H1 (cell line): ENCODE data around the gene CBR4. TPM values are rescaled to one million over a fixed set of nuclear protein-coding genes. Genes with fewer than 3 reads are reported as not detected.

Experiments
- CTCF ChIA-PET: fragments of 300-600 bp; sonication (Branson Sonifier 250); formaldehyde crosslinking; loops from one replicate; lab custom pipeline; 2021; ENCODE audit not compliant: partially characterized antibody; lab: Charles Lee
- POLR2A ChIA-PET: fragments of 300-600 bp; sonication (Branson Sonifier 250); formaldehyde crosslinking; loops from one replicate; lab custom pipeline; 2021; ENCODE audit warnings: inconsistent platforms; ENCODE audit not compliant: partially characterized antibody; lab: Charles Lee
- DNase-seq, 2 experiments: peaks; one replicate each; pipeline versions ENCODE4 v3.0.0 to v3.0.0-alpha.2; 2010 to 2022; ENCODE audit warnings: low spot score in 2 of 2, low read depth in 1 of 2, mixed read lengths in 1 of 2
- FAIRE-seq: peaks from 2 replicates; lab custom pipeline; 2011; peaks lifted over from hg19 to GRCh38; lab: Jason Lieb, UNC
- H2AFZ ChIP-seq: 2 replicates; pipeline ENCODE4 v1.8.1; 2012; ENCODE audit warnings: low read length, inconsistent platforms
- H2AK5ac ChIP-seq: 2 replicates; pipeline ENCODE4 v1.6.1; 2013; ENCODE audit warnings: low read depth, low read length
- H2BK120ac ChIP-seq: replicated peaks from 2 replicates; pipeline ENCODE3; 2013; ENCODE audit warnings: low read depth, low read length, inconsistent platforms
- H2BK12ac ChIP-seq: 2 replicates; pipeline ENCODE4 v1.6.1; 2013; ENCODE audit warnings: low read depth, low read length
- H2BK15ac ChIP-seq: 2 replicates; pipeline ENCODE4 v1.6.1; 2013; ENCODE audit warnings: low read length
- H2BK20ac ChIP-seq: 2 replicates; pipeline ENCODE4 v1.6.1; 2013; ENCODE audit warnings: low read length
- H2BK5ac ChIP-seq: 2 replicates; pipeline ENCODE4 v1.6.1; 2013; ENCODE audit warnings: low read depth, low read length
- H3K14ac ChIP-seq: 2 replicates; pipeline ENCODE4 v1.6.1; 2013; ENCODE audit warnings: inconsistent platforms; ENCODE audit not compliant: insufficient read length
- H3K18ac ChIP-seq: 2 replicates; pipeline ENCODE4 v1.6.1; 2013; ENCODE audit warnings: low read length; ENCODE audit errors: extremely low read depth
- H3K23ac ChIP-seq: 2 replicates; pipeline ENCODE4 v1.6.1; 2013; ENCODE audit warnings: inconsistent platforms; ENCODE audit not compliant: insufficient read length
- H3K23me2 ChIP-seq: 2 replicates; pipeline ENCODE4 v1.6.1; 2013; ENCODE audit warnings: low read depth, low read length
- H3K27ac ChIP-seq: 2 replicates; pipeline ENCODE4 v1.6.1; 2011; ENCODE audit warnings: low read depth, low read length, inconsistent platforms
- H3K27me3 ChIP-seq, 4 experiments: replicated peaks in 1 of 4; 1 replicate in 1 of 4; 2 replicates in 3 of 4; pipeline versions ENCODE4 v1.6.1 to v1.8.1; 2011 to 2013; ENCODE audit warnings: low read length in 3 of 4, mild to moderate bottlenecking in 3 of 4, inconsistent platforms in 2 of 4, mixed read lengths in 2 of 4, moderate library complexity in 1 of 4; ENCODE audit not compliant: control insufficient read depth in 3 of 4, insufficient read depth in 3 of 4; ENCODE audit errors: extremely low read depth in 1 of 4
- H3K36me3 ChIP-seq, 4 experiments: 2 replicates each; pipeline versions ENCODE4 v1.6.1 to v1.8.1; 2011 to 2013; ENCODE audit warnings: mild to moderate bottlenecking in 4 of 4, low read length in 3 of 4, moderate library complexity in 2 of 4, control low read depth in 1 of 4, inconsistent platforms in 1 of 4; ENCODE audit not compliant: insufficient read depth in 4 of 4, control insufficient read depth in 2 of 4
- H3K4ac ChIP-seq: replicated peaks from 2 replicates; pipeline ENCODE3; 2013; ENCODE audit warnings: low read length, low read depth, mixed read lengths, inconsistent platforms; ENCODE audit not compliant: insufficient read length
- H3K4me1 ChIP-seq, 4 experiments: replicated peaks in 1 of 4; 1 replicate in 1 of 4; 2 replicates in 3 of 4; pipeline versions ENCODE4 v1.6.1 to v1.8.1; 2011 to 2013; ENCODE audit warnings: low read length in 3 of 4, inconsistent platforms in 2 of 4, mixed read lengths in 1 of 4; ENCODE audit not compliant: insufficient read depth in 4 of 4, control insufficient read depth in 3 of 4
- H3K4me2 ChIP-seq, 2 experiments: 2 replicates each; pipeline versions ENCODE4 v1.6.1 to v1.8.1; 2011 to 2013; ENCODE audit warnings: low read depth in 2 of 2, low read length in 2 of 2, control low read depth in 1 of 2, inconsistent platforms in 1 of 2, mild to moderate bottlenecking in 1 of 2; ENCODE audit not compliant: insufficient read depth in 1 of 2
- H3K4me3 ChIP-seq, 4 experiments: fragments of 200-600, 300-600 bp in 1 of 4; sonication (generic), shearing (Covaris generic), sonication (Bioruptor Twin) in 1 of 4; 2 replicates each; pipeline versions ENCODE4 v1.5.1 to v1.8.1; 2011 to 2016; ENCODE audit warnings: low read length in 4 of 4, low read depth in 3 of 4, control low read depth in 2 of 4, inconsistent platforms in 2 of 4, mild to moderate bottlenecking in 2 of 4, mixed read lengths in 1 of 4, moderate library complexity in 1 of 4; ENCODE audit not compliant: insufficient read depth in 2 of 4; ENCODE audit errors: extremely low read depth in 1 of 4
- H3K56ac ChIP-seq: replicated peaks from 2 replicates; pipeline ENCODE3; 2013; ENCODE audit warnings: low read depth, mild to moderate bottlenecking, mixed read lengths, low read length, inconsistent platforms; ENCODE audit not compliant: insufficient read length
- H3K79me1 ChIP-seq: 2 replicates; pipeline ENCODE4 v1.6.1; 2013; ENCODE audit warnings: low read depth, low read length, control low read depth
- H3K79me2 ChIP-seq, 2 experiments: 2 replicates each; pipeline versions ENCODE4 v1.6.1 to v1.8.1; 2012 to 2013; ENCODE audit warnings: low read length in 2 of 2, mild to moderate bottlenecking in 2 of 2, inconsistent platforms in 1 of 2; ENCODE audit not compliant: insufficient read depth in 2 of 2, control insufficient read depth in 1 of 2
- H3K9ac ChIP-seq, 4 experiments: replicated peaks in 1 of 4; 1 replicate in 1 of 4; 2 replicates in 3 of 4; pipeline versions ENCODE4 v1.6.1 to v1.8.1; 2011 to 2013; ENCODE audit warnings: low read depth in 3 of 4, low read length in 3 of 4, control low read depth in 2 of 4, mild to moderate bottlenecking in 2 of 4, moderate library complexity in 2 of 4, inconsistent platforms in 1 of 4; ENCODE audit errors: extremely low read depth in 1 of 4
- H3K9me3 ChIP-seq, 2 experiments: 2 replicates each; pipeline versions ENCODE4 v1.6.1 to v1.8.1; 2012 to 2013; ENCODE audit warnings: mild to moderate bottlenecking in 2 of 2, moderate library complexity in 2 of 2, control low read depth in 1 of 2, inconsistent platforms in 1 of 2, low read depth in 1 of 2, low read length in 1 of 2, mixed read lengths in 1 of 2; ENCODE audit not compliant: insufficient read depth in 2 of 2
- H4K20me1 ChIP-seq, 2 experiments: replicated peaks in 1 of 2; 2 replicates each; pipeline versions ENCODE3 to v1.8.1; 2011 to 2013; ENCODE audit warnings: inconsistent platforms in 2 of 2, low read length in 2 of 2, mild to moderate bottlenecking in 1 of 2; ENCODE audit not compliant: insufficient read depth in 2 of 2, control insufficient read depth in 1 of 2
- H4K5ac ChIP-seq: 2 replicates; pipeline ENCODE4 v1.6.1; 2013; ENCODE audit warnings: low read length, low read depth, mixed read lengths, inconsistent platforms; ENCODE audit not compliant: insufficient read length
- H4K8ac ChIP-seq: 2 replicates; pipeline ENCODE4 v1.8.0; 2013; ENCODE audit warnings: mild to moderate bottlenecking, moderate library complexity, low read length, inconsistent platforms; ENCODE audit not compliant: insufficient read depth; ENCODE audit errors: extremely low read depth
- H4K91ac ChIP-seq: replicated peaks from 2 replicates; pipeline ENCODE3; 2013; ENCODE audit warnings: low read length, mixed read lengths, inconsistent platforms; ENCODE audit not compliant: insufficient read length
- BACH1 ChIP-seq: IDR thresholded peaks from 2 replicates; pipeline ENCODE4 v1.6.1; 2012; ENCODE audit warnings: low read length, improper control_type of control experiment
- CEBPB ChIP-seq: IDR thresholded peaks from 2 replicates; pipeline ENCODE4 v1.6.1; 2012; ENCODE audit warnings: low read depth, low read length
- CHD1 ChIP-seq: IDR thresholded peaks from 2 replicates; pipeline ENCODE4 v1.6.1; 2012; ENCODE audit warnings: low read depth, low read length, improper control_type of control experiment
- CHD2 ChIP-seq: IDR thresholded peaks from 2 replicates; pipeline ENCODE4 v1.6.1; 2012; ENCODE audit warnings: low read length, improper control_type of control experiment
- EGR1 ChIP-seq: IDR thresholded peaks from 2 replicates; pipeline ENCODE4 v1.6.1; 2011; ENCODE audit warnings: low read depth, low read length, borderline replicate concordance
- HDAC2 ChIP-seq, 2 experiments: fragments of 300-600 bp in 1 of 2; sonication (generic) in 1 of 2; IDR thresholded peaks; 2 replicates each; pipeline ENCODE4 v1.6.1; 2011 to 2012; ENCODE audit warnings: low read depth in 2 of 2, low read length in 2 of 2, mild to moderate bottlenecking in 2 of 2, moderate library complexity in 2 of 2, borderline replicate concordance in 1 of 2, inconsistent platforms in 1 of 2
- JUN ChIP-seq: IDR thresholded peaks from 2 replicates; pipeline ENCODE4 v1.6.1; 2011; ENCODE audit warnings: low read depth, mild to moderate bottlenecking, improper control_type of control experiment, low read length
- KDM4A ChIP-seq: IDR thresholded peaks from one replicate; pipeline ENCODE4 v1.7.1; 2012; ENCODE audit warnings: low read depth, mild to moderate bottlenecking, moderate library complexity, low read length, inconsistent platforms; ENCODE audit not compliant: severe bottlenecking
- POLR2AphosphoS5 ChIP-seq: IDR thresholded peaks from 2 replicates; pipeline ENCODE4 v1.6.1; 2011; ENCODE audit warnings: low read depth, low read length
- RNF2 ChIP-seq: fragments of 200-900, 300-1000 bp; sonication (generic); IDR thresholded peaks from 2 replicates; pipeline ENCODE4 v1.7.1; 2016; ENCODE audit warnings: borderline replicate concordance, low read depth, mild to moderate bottlenecking, antibody characterized with exemption, low read length; ENCODE audit not compliant: poor library complexity, severe bottlenecking; ENCODE audit errors: missing control alignments
- SAP30 ChIP-seq: fragments of 300-600 bp; sonication (generic); IDR thresholded peaks from 2 replicates; pipeline ENCODE4 v1.7.1; 2012; ENCODE audit warnings: low read length, moderate library complexity, mild to moderate bottlenecking, inconsistent platforms; ENCODE audit not compliant: insufficient read depth, insufficient replicate concordance
- SP4 ChIP-seq: IDR thresholded peaks from 2 replicates; pipeline ENCODE4 v1.6.1; 2012; ENCODE audit warnings: low read length, inconsistent platforms
- TAF7 ChIP-seq: optimal IDR thresholded peaks from 2 replicates; pipeline ENCODE3; 2011; ENCODE audit warnings: low read depth, mild to moderate bottlenecking, inconsistent platforms, low read length, moderate library complexity, borderline replicate concordance
- TCF12 ChIP-seq: IDR thresholded peaks from 2 replicates; pipeline ENCODE4 v1.6.1; 2011; ENCODE audit warnings: low read depth, mild to moderate bottlenecking, low read length
- WGBS, 2 experiments: shearing (Covaris generic) in 1 of 2; methylation state at CpG; one replicate each; pipeline versions ENCODE4 v1.1.6 to v1.1.7; 2013 to 2015; ENCODE audit warnings: low lambda C conversion rate in 2 of 2, mixed read lengths in 2 of 2, inconsistent platforms in 1 of 2, low coverage in 1 of 2, missing lambda C conversion rate in 1 of 2; ENCODE audit not compliant: insufficient replicate concordance in 2 of 2, insufficient coverage in 1 of 2, insufficient read length in 1 of 2; ENCODE audit errors: extremely low coverage in 1 of 2, missing lambda C conversion rate in 1 of 2; 5-methylcytosine and 5-hydroxymethylcytosine counted together
- polyA plus RNA-seq, 7 experiments: library from polyadenylated mRNA; depleted of rRNA in 3 of 7; stranded (reverse) in 5 of 7; unstranded in 2 of 7; fragments of >200 nt in 5 of 7; fragments of 200-250 nt in 2 of 7; gene quantifications; 1 replicate in 5 of 7; 2 replicates in 1 of 7; 4 replicates in 1 of 7; pipeline versions ENCODE4 v1.2.1 to v1.2.3, GENCODE V29; 2011 to 2013; ENCODE audit warnings: missing spikeins in 2 of 7, mixed read lengths in 2 of 7
- total RNA-seq: library from RNA; stranded (reverse); fragmentation: NEBNext Ultra II Directional; extraction: Animal tissue kit (Norgen Biotek cat#: 25700); gene quantifications from 2 replicates; pipeline ENCODE4 v1.2.1, GENCODE V29; 2021

The CBR4 gene
- total and polyA plus RNA-seq, 2 of the 8 experiments (the other 6 are each of a cell fraction or from before 2014, with no cell fraction given) = 8.6 to 29.5 TPM

DNA sequence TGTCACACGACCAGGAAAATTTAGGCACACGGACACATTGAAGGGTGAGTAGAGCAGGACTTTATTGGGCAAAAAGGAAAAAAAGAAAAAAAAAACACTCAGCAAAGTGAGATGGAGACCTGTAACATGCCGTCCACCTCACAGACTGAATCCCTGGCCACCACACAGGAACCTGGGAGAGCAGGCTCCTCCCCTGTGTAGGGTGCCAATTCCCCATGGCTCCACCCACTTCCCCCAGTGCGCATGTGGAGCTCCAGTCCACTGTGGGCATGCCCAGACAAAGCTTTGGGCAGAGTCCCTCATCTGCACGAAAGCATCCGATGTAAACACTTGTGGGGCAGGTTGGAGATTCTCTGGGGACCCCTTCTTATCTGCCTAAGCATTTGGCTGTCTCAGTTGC, 23.6 kb upstream of the CBR4 start:
- Histone ChIP-seq H3K27ac (no peak overlapping the region), H3K23ac (no peak overlapping the region), H3K4me3 (no peak overlapping the region), H4K8ac (peak overlapping the region; percentile 21; the same call in 1 of the 2 replicates), H2BK20ac (no peak overlapping the region), H3K79me1 (no peaks in the 10 kb centered on the region), H3K4ac (no peak overlapping the region), H3K36me3 (no peaks in the 10 kb centered on the region), H2BK120ac (no peak overlapping the region), H3K56ac (no peak overlapping the region), H3K79me2 (no peaks in the 10 kb centered on the region), H2BK5ac (0 out of 2 replicates have a peak overlapping the region, but pooled peaks have one; percentile 44), H2BK12ac (no peak overlapping the region), H3K4me1 (no peaks in the 10 kb centered on the region; a peak in 1 of 7 replicates), H2AFZ (no peak overlapping the region), H3K14ac (no peak overlapping the region), H3K18ac (no peak overlapping the region; the same call in 1 of the 2 replicates), H3K23me2 (no peaks in the 10 kb centered on the region; the same call in 1 of the 2 replicates), H3K9ac (no peak overlapping the region), H4K20me1 (no peaks in the 10 kb centered on the region), H2AK5ac (no peak overlapping the region), H3K27me3 (no peaks in the 10 kb centered on the region), H4K91ac (peak overlapping the region; percentile 54), H2BK15ac (no peak overlapping the region), H3K4me2 (no peak overlapping the region), H3K9me3 (peaks cover 0 to 7% of the 10 kb centered on the region in 2 experiments; a peak in 1 of 4 replicates), H4K5ac (no peak overlapping the region)
- DNase-seq = no peak
- ChIA-PET CTCF (interaction anchor here (0.7 kb wide), 1 partner anchor 24 kb away, joined by 3 read pairs; the partner anchor contains the start of gene CBR4), POLR2A (no interaction called here)
- FAIRE-seq = no peak
- whole genome bisulfite sequencing, 2 experiments = 94% methylated on average over 6 of the region's 6 CpGs; no CpG with 5 or more reads in 1 of the 2 experiments
- TF ChIP-seq EGR1 (no peak), CEBPB (no peak), SP4 (no peak), SAP30 (no peak), TAF7 (no peak), HDAC2 (IDR thresholded peaks at IDR 0.05; ENCODE audit: borderline replicate concordance in 1 of 2, low read depth in 2 of 2, low read length in 2 of 2) (no peak), TCF12 (no peak), BACH1 (no peak), RNF2 (no peak), CHD1 (no peak), CHD2 (no peak), KDM4A (no peak), POLR2AphosphoS5 (no peak), JUN (no peak)
